Natural killer cell (primary cell): ENCODE results near the gene PLCB4. TPM values are rescaled to one million over a fixed set of nuclear protein-coding genes. Genes with fewer than 3 reads are reported as not detected.

Experiments used
- ATAC-seq, 3 donors: fragments of 150-1000 bp in 2 of 3; fragments of 200-7000 bp in 1 of 3; cut with Tn5 transposase; 1 replicate in 1 of 3; 2 replicates in 2 of 3; pipeline ENCODE4 v1.10.0; 2021; ENCODE audit warnings: mild to moderate bottlenecking in 2 of 3, moderate library complexity in 2 of 3
- DNase-seq, 2 donors: peaks; one replicate each; pipeline versions ENCODE4 v3.0.0 to v3.0.0-alpha.2; 2013 to 2021; ENCODE audit warnings: mixed read lengths in 1 of 2
- H3K27ac ChIP-seq: one replicate; pipeline ENCODE4 v1.5.1; 2013; ENCODE audit warnings: mild to moderate bottlenecking, low read length
- H3K27me3 ChIP-seq: one replicate; pipeline ENCODE4 v1.6.1; 2013; ENCODE audit warnings: low read length; ENCODE audit not compliant: control insufficient read depth, insufficient read depth
- H3K36me3 ChIP-seq: one replicate; pipeline ENCODE4 v1.6.1; 2013; ENCODE audit warnings: low read length; ENCODE audit not compliant: control insufficient read depth, insufficient read depth
- H3K4me1 ChIP-seq: one replicate; pipeline ENCODE4 v1.6.1; 2013; ENCODE audit warnings: low read length; ENCODE audit not compliant: control insufficient read depth, insufficient read depth
- H3K4me3 ChIP-seq: one replicate; pipeline ENCODE4 v1.5.1; 2013; ENCODE audit warnings: low read length
- H3K9me3 ChIP-seq: one replicate; pipeline ENCODE4 v1.6.1; 2013; ENCODE audit warnings: low read length; ENCODE audit not compliant: control insufficient read depth, insufficient read depth
- H3K27ac Mint-ChIP-seq, 2 donors: one replicate each; pipeline ENCODE4 v1.8.0; 2022; ENCODE audit warnings: mild to moderate bottlenecking in 2 of 2, mixed read lengths in 2 of 2, moderate library complexity in 1 of 2
- H3K27me3 Mint-ChIP-seq, 2 donors: one replicate each; pipeline ENCODE4 v1.8.0; 2022; ENCODE audit warnings: low read depth in 2 of 2, mixed read lengths in 2 of 2
- H3K36me3 Mint-ChIP-seq: one replicate; pipeline ENCODE4 v1.8.0; 2022; ENCODE audit warnings: mixed read lengths
- H3K4me1 Mint-ChIP-seq, 2 donors: one replicate each; pipeline ENCODE4 v1.8.0; 2022; ENCODE audit warnings: mixed read lengths in 2 of 2
- H3K4me3 Mint-ChIP-seq: one replicate; pipeline ENCODE4 v1.8.0; 2022; ENCODE audit warnings: mild to moderate bottlenecking, moderate library complexity, mixed read lengths
- H3K9me3 Mint-ChIP-seq, 2 donors: one replicate each; pipeline ENCODE4 v1.8.0; 2022; ENCODE audit warnings: mixed read lengths in 2 of 2
- WGBS: methylation state at CpG from one replicate; pipeline ENCODE4 v1.1.7; 2013; ENCODE audit warnings: missing lambda C conversion rate; ENCODE audit not compliant: insufficient coverage; 5-methylcytosine and 5-hydroxymethylcytosine counted together
- intact Hi-C: fragments of 100-400 bp; cut with micrococcal nuclease; formaldehyde crosslinking; loops from one replicate; pipeline ENCODE4 v1.14.2; 2022
- total RNA-seq, 4 donors: library from RNA; stranded (reverse); fragments of 120-200 nt in 1 of 4; gene quantifications; one replicate each; pipeline versions ENCODE4 v1.2.3 to v1.2.4, GENCODE V29; 2013 to 2022
- TF ChIP-seq, protein P1 (sequence below): fragments of 200-600 bp; IDR thresholded peaks from one replicate; pipeline ENCODE4 v1.8.0; 2022; ENCODE audit warnings: antibody characterized with exemption

PLCB4 gene
- total RNA-seq, 3 donors from 2014 or later (not counting 1 experiment from before 2014, with no cell fraction given) = 0.05 to 0.40 TPM; not detected in 1

DNA sequence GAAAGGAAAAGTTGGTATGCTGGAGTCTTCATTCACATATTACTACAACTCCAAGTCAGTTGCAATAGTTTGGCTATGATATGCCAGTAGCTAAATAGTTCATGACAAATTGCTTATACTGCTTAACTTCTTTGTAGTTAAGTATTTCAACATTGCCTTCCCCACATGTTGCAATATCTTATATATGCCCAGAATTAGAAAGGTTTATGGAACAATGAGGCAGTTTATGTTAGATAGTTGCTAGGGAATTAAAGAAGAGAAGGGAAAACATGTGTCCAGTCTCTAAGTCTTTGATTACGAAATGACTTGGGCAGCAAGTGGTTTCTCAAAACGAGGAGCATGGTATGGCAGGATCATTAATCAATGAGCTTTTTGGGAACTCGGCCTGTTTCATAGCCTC, 145.8 kb downstream of the PLCB4 start:
- Histone ChIP-seq H3K4me3 (no peak overlapping the region), H3K27ac (no peak overlapping the region), H3K4me1 (no peaks in the 10 kb centered on the region), H3K9me3 (no peaks in the 10 kb centered on the region), H3K36me3 (no peaks in the 10 kb centered on the region), H3K27me3 (no peaks in the 10 kb centered on the region)
- H3K27ac Mint-ChIP-seq = no peak overlapping the region
- H3K9me3 Mint-ChIP-seq = no peaks in the 10 kb centered on the region
- intact Hi-C loops = no loop called here
- no peaks in the 10 kb centered on the region for H3K4me1 Mint-ChIP-seq
- TF ChIP-seq, protein P1, sequence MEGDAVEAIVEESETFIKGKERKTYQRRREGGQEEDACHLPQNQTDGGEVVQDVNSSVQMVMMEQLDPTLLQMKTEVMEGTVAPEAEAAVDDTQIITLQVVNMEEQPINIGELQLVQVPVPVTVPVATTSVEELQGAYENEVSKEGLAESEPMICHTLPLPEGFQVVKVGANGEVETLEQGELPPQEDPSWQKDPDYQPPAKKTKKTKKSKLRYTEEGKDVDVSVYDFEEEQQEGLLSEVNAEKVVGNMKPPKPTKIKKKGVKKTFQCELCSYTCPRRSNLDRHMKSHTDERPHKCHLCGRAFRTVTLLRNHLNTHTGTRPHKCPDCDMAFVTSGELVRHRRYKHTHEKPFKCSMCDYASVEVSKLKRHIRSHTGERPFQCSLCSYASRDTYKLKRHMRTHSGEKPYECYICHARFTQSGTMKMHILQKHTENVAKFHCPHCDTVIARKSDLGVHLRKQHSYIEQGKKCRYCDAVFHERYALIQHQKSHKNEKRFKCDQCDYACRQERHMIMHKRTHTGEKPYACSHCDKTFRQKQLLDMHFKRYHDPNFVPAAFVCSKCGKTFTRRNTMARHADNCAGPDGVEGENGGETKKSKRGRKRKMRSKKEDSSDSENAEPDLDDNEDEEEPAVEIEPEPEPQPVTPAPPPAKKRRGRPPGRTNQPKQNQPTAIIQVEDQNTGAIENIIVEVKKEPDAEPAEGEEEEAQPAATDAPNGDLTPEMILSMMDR = no peak
- H3K36me3 Mint-ChIP-seq = no peaks in the 10 kb centered on the region
- no peaks in the 10 kb centered on the region for H3K27me3 Mint-ChIP-seq
- 62% methylated on average over 3 of the region's 3 CpGs for WGBS
- DNase-seq (no peak), ATAC-seq (no peak)
- H3K4me3 Mint-ChIP-seq = no peak overlapping the region

DNA sequence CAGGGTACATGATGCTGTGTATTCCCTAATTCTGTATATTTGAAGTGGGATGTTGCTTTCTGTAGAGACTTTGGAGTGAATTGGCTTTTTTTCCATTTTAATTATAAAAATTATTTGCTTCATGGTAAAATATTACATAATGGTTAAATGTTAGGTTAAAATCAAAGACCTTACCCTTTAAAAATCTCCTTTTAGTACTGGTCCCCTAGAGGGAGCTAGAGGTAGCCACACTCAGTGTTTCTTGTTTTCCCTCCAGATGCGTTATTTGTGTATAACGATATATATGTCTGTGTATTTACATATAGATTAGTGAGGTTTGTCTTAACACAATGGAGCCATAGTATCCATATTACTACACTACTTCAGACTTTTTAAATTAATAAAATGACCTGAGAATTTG, 146.7 kb downstream of the PLCB4 start:
- ATAC-seq (no peak), DNase-seq (no peak)
- WGBS = no CpG with 5 or more reads among the region's 2 CpGs
- Mint-ChIP-seq H3K36me3 (no peaks in the 10 kb centered on the region), H3K4me3 (no peak overlapping the region), H3K9me3 (no peaks in the 10 kb centered on the region), H3K27me3 (no peaks in the 10 kb centered on the region), H3K4me1 (no peaks in the 10 kb centered on the region), H3K27ac (no peak overlapping the region)
- H3K27ac ChIP-seq = no peak overlapping the region
- TF ChIP-seq, protein P1 = no peak
- no peaks in the 10 kb centered on the region for H3K9me3 ChIP-seq
- H3K4me1 ChIP-seq = no peaks in the 10 kb centered on the region
- intact Hi-C loops = no loop called here
- H3K36me3 ChIP-seq = no peaks in the 10 kb centered on the region
- no peak overlapping the region for H3K4me3 ChIP-seq
- H3K27me3 ChIP-seq = no peaks in the 10 kb centered on the region

DNA sequence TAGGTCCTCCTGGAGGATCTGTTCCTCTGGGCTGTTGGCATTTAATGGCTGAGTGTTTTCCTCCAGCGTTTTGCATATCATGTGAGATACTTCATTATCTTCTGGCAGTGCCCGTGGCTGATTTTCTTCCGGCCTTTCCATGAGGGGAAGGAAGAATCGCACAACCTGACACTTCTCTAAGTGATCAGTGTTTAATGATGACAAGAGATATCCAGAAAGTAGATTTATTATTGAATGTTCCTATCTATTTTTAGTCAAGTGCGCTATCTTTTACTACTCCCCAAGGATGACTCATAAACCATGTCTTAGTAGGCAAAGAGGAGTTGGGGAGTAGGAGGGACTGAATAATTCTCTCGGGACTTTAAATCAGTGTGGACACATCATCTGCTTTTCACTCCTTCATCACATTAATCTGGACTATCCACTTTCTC, 149.7 kb downstream of the PLCB4 start:
- peaks cover 0 to 2% of the 10 kb centered on the region in 2 donors for H3K9me3 Mint-ChIP-seq
- Histone ChIP-seq H3K9me3 (no peaks in the 10 kb centered on the region), H3K4me1 (no peaks in the 10 kb centered on the region), H3K27ac (no peak overlapping the region), H3K27me3 (no peaks in the 10 kb centered on the region), H3K4me3 (no peak overlapping the region), H3K36me3 (no peaks in the 10 kb centered on the region)
- no peak overlapping the region for H3K27ac Mint-ChIP-seq
- H3K4me1 Mint-ChIP-seq = no peaks in the 10 kb centered on the region
- H3K4me3 Mint-ChIP-seq = no peak overlapping the region
- ATAC-seq (no peak), DNase-seq (no peak)
- intact Hi-C loops = no loop called here
- TF ChIP-seq, protein P1 = no peak
- H3K27me3 Mint-ChIP-seq = no peaks in the 10 kb centered on the region
- H3K36me3 Mint-ChIP-seq = no peaks in the 10 kb centered on the region
- 100% methylated on average over 3 of the region's 6 CpGs for WGBS

DNA sequence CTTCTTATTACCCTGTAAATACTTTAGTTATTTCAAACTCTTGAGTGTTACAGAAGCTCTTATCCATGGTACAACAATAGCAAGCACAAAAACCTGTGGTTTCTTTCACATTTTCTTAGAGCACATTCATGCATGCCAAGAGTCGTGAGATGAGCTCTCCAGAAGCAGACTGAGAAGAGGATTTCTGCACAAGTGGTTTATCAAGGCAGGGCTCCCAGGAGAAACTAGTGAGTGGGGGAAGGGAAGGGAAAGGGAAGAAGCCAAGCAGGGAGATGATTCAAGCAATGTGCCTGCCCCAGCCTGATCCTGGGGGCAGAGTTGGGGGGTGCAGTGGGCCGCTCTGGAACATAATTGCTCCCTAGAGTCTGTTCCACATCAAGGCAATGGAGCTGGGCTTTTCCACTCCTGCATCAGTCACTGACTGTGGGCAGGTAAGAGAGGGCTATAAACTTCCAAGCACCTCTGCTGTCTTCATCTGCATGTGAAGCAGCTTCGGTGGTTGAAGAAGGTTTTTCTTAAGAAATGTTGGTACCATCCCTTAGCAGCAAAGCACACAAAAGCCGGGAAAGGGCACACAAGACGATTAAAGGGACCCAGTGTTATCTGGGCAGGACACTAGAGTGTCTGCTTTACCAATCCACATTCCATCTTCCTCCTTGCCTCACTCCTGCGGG, 152.1 kb downstream of the PLCB4 start:
- H3K9me3 ChIP-seq = no peaks in the 10 kb centered on the region
- no peaks in the 10 kb centered on the region for H3K36me3 ChIP-seq
- no peak overlapping the region for H3K4me3 Mint-ChIP-seq
- no peak overlapping the region for H3K4me3 ChIP-seq
- H3K9me3 Mint-ChIP-seq = peaks cover 2 to 6% of the 10 kb centered on the region in 2 donors
- intact Hi-C loops = no loop called here
- no peaks in the 10 kb centered on the region for H3K4me1 ChIP-seq
- ATAC-seq = no peak
- DNase-seq = no peak
- TF ChIP-seq, protein P1 = no peak
- 77% methylated on average over 6 of the region's 6 CpGs for WGBS
- no peaks in the 10 kb centered on the region for H3K36me3 Mint-ChIP-seq
- no peaks in the 10 kb centered on the region for H3K27me3 ChIP-seq
- H3K27me3 Mint-ChIP-seq = no peaks in the 10 kb centered on the region
- no peaks in the 10 kb centered on the region for H3K4me1 Mint-ChIP-seq
- no peak overlapping the region for H3K27ac Mint-ChIP-seq
- no peak overlapping the region for H3K27ac ChIP-seq
